NCI-H510A (cell line): ENCODE measurements around the gene COL12A1.

ENCODE experiments used
- DNase-seq: peaks from one replicate; lab custom pipeline; 2025; lab: John Stamatoyannopoulos, UW

The COL12A1 gene

DNA sequence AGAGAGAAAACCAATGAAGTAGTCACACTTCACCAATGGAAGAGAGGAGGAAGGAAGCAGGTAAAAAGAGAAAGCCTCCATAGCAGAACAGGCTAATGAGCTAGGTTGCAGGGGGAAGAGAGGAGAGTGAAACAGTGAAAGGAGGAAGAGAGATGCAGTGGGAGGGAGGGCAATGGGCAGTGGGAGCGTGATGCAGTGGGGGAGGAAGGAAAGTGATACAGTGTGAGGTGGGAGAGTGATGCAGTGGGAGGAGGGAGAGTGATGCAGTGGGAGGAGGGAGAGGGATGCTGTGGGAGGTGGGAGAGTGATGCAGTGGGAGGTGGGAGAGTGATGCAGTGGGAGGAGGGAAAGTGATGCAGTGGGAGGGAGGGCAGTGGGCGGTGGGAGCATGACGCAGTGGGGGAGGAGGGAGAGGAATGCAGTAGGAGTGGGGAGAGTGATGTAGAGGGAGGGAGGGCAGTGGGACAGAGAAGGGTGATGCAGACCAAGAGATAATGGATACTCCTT, 29.7 kb downstream of the COL12A1 start:
- no peak for DNase-seq

DNA sequence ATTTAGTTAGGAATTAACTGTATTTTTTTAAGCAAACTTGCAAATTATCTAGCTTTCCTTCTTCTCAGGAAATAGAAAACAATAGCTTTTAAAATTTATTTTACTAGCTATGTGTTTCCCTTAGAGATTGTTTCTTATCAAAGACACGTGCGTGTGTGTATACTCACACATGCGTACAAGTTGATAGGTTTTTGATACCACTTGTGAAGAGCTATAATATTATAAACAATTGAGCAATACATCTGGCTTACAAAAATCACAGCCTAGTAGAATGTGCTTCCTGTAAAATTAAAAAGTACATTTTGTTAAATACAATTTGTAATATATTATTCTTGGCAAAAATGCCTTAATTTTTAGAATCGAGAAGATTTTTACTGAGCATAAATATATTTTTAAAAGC, 33.9 kb downstream of the COL12A1 start:
- no peak for DNase-seq

DNA sequence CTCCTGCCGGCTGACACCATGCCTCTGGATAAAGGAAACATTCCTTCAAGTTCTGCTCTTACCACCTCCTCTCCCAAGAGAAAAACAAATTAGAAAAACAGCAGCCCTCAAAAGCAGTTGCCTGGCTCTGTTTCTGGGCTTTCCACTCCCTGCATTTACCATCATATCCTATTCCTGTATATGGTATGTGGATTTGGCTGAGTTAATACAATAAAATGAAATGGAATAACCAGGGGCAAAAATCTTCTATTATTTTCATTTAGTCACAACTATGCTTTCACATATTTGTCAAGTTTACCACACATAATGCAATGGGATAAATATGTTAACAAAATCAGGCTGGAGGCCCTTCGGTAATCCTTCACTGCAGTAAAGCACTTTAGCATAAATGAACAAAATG, 34.3 kb downstream of the COL12A1 start:
- no peak for DNase-seq

DNA sequence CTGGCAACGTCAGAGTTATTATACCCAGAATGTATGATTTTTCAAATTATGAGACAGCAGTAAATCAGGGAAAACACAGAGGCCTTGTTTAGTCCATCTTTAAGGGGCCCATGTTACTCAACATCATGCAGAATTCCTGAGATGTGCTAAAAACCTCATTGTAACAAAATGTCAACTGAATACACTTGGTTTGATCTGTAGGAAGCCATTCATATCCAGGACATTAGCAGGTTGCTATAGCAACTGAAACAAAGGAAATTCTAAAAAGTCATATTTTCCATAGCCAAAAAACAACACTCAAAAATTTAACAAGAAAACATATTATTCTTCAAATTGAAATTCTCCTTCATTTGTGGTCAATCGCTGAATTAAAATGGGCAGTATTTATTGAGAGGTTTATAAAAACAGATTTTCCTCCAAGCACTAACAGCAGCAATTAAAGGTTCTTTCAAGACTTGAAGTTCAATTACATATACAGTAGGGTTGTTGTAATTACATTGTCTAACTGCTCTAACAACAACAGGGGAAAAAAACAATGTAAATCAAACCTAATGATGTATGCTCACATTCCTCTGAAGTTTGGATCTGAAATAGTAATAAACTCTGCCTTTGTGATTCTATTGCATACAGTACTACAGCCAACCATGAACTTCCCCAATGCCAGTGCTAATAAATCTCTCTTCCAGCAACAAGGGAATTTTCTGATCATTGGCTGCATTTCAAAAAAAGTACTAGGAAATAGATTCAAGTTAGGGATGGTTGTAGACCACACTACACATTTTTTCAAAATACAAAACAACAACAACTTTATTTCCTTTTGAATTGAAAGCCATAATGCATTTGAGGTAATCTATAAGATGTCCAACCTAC, 34.9 kb downstream of the COL12A1 start:
- DNase-seq, result no peak

DNA sequence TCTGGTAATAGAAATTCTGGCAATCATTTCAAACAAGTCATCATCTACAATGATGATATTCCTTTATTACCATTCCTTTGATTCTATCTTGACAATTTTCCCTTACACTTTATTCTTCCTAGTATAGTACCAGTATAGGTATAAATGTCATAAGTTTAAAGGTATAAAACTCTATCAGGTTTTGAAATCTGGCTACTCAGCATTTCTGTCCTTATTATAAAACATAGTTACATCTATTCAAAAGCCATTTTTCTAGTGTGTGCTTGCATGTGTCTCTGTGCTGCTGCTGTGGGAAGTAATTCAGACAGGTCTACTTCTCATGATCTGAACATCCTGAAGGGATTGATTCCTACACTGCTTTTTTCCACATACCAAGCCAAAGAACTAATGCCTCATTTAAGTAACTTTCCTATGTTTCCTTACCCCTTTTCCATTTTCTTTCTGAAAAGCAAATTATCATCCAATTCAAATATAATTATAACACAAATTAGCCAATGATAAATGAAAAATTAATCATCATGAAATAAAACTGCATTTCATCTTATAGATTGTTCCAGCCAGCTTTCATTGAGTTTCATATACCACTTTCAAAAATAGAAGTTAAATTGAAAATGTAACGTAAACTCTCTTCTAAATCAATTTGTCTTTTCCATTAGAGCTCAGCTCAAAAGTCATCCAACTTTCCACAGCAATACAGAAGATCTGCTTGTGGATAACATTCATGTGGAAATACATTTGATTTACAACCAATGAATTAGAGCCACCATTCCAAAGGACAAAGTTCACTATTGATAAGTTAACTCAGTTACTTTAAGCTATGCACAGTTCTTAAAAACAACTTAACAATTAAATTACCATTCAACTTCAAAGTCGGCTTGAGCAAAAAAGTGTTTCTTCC, 35.9 kb downstream of the COL12A1 start:
- DNase-seq, result no peak

DNA sequence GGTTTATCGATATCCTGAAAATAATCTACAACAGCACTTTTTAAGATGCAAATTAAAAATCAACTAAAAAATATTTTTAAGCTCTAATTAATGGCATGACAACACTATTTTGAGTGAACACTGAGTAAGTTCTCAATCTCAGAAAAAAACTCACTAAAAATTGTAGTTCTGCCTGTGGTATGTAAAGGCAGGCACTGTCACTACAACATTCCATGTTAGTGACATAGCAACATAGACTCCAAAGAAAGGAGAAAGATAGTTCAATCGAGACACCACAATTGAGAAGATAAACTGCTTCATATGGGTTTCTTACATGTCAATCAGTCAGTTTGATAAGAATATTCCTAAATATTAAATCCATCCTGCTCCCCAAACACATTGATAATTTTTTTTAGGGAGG, 38.0 kb downstream of the COL12A1 start:
- DNase-seq, result no peak

DNA sequence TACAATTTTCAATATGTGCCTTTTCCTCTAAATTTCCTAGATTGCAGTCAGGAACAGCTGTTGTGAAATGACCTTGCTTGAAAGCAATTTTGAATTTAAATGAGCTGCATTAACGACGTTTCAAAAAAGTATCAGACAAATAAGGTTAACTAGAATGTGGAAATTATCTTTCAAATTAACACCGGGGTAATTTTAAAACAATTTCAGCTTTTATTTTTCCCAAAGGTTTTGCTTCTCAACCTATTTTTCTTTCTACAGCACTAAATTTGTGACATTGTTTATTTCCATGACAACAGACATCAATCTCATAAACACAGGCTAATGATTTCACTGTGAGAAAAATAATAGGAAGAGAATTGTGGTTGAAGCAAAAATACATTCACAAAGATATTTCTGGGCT, 38.5 kb downstream of the COL12A1 start:
- no peak for DNase-seq

DNA sequence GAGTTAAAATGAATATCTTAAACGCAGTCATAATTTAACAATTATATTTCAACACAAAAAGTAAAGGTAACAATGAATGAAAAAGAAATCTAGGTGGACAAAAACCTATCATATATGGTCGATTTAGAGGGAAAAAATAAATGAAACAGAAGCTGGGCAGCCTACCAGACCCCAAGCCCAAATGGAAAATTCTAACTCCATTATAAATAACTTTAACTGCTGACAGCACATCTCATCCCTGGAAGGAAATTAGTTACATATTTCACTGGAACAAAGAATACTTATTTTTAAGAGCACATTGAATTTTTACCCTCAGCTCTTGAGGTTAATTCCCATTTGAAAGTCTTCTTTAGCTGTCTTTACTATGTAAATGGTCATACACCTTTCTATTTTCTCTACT, 39.1 kb downstream of the COL12A1 start:
- DNase-seq, result no peak

DNA sequence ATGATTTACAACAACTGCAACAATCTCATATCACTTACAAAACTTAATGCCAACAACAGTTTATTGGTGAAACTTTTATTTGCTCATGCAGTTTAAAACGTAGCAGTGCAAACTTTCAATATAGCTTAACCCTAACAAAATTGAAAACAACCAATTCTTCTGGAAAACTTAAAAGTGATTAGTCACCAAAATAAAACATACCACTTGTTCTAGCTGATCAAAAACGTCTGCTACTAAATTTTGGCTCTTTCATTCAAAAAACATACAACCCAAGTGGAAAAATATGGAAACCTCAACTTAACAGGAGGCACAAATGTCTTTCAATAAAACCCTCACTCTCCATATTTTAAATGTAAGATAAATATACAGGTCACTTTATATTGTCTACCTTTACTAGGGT, 39.6 kb downstream of the COL12A1 start:
- no peak for DNase-seq

DNA sequence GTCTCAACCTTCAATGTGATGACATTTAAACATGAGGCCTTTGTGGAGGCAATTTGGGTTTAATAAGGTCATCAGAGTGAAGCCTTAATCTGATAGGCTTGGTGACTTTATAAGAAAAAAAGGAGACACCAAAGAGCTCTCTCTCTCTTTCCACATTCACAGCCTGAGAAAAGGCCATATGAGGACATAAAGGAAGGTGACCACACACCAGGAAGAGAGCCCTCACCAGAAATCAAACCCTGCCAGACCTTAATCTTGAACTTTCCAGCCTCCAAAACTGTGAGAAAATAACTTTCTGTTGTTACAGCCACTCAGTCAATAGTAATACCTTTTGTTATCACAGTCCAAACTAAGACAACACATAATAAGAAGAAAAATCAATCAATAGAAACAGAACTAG, 47.7 kb downstream of the COL12A1 start:
- no peak for DNase-seq

DNA sequence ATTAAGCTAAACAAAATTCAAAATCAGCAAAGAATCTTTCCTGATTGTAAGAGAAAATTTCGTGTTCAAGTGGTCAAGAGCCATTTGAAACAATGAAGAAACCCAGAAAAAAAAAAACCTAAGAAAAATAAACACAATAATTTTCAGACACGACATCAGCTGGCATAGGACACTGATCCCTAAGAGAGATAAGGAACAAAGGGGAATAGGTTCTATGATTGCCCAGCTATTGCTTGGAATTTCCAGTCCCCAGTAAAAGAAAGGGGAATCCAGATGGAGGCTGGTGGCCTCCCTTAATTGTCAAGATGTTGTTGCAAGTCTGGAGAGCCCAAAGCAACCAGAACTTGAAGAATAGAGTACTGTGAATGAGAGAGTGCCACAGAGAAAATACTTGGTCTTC, 48.5 kb downstream of the COL12A1 start:
- no peak for DNase-seq

DNA sequence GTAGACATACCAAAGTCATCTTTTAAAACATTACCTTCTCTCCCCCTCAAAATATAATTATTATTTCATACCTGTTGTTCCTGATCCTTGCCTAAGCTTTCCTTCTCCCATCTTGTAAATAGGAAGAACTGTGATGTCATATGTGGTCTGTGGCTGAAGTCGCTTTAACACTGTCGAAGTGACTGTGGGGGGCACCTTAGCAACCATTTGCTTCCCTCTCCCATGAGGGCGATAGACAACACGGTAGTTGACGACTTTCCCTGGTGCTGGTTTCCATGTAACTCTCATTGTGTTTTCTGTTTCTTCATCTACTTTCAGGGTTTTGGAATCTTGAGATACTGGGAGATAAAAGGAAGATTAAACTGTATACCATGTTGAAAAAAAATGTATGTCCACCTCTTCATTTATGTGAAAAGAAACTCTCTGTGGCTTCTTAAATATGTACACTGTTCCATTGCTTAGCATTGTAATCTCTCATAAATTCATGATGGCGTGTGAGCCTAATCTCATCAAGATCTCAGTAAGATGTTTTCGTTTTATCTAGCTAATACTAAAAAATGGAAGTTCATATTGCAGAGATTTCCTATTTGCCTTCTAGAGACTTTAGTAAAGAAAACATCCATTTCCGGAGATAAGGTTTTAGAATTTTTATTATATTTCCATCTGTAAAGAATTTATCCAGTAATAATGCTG, 49.5 kb downstream of the COL12A1 start:
- DNase-seq, result no peak

DNA sequence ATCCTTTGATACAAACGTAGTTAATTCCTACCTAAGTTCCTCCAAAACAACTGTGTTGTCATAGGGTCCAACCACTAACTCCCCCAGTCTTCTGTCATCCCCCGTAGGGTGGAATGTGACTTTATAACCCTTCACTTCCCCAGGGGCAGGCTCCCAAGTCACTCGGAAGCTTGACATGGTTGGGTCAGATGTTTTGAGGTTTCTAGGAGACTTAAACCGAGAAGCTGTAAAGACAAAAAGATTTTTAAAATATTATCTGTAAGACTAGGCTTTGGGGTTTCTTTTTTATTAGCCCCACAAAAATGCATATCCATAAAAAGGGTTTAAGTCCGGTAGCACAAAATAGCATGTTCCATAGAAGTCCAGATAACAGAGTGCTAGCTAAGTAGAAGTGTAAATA, 50.2 kb downstream of the COL12A1 start:
- no peak for DNase-seq

DNA sequence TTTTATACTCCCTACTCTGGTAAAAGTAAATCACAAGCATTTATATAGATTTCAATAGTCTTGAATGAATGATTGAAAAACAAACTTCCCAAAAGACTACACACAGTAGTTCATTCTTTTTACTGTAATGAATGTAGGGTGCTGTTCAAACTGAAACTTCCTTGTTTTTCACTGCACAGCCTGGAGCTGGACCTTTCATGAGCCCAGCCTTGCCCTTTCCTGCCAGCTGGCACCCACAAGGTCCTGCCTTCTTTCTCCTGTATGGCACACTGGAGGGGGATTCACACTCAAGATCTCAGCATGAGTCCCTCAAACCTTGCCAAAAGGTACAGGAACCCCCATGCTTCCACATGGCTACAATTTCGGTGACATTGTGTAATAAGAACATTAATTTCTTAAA, 50.9 kb downstream of the COL12A1 start:
- DNase-seq, result no peak

DNA sequence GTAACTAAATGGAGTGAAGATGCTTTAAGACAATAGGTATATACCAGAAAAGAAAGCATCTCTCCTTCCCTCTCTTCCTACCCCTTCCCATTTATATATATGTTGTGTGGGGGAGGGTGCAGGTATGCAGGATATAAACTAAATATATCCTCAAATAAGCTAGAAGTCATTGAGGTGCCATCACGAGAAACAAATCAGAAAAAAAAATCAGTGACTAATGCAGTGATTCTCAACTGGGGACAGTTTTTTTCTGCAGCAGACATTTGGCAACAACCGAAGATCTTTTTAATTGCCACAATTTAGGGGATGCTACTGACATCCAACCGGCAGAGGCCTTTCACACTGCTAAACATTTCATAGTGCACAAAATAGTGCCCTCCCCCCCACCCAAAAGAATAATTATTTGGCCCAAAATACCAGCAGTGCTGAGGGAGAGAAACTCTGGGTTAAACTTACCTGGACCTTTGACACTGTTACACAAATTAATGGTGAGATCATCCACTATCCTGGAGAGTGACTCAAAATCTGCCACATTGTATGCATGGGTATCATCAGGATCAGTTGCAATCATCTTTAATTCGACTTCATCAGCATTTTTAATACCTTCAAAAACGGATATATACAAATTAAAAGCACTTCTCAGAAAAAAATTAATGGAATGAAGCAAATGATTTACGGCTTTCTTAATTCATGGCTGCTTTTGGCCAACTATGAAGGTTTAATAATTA, 55.0 kb downstream of the COL12A1 start:
- DNase-seq, result no peak

DNA sequence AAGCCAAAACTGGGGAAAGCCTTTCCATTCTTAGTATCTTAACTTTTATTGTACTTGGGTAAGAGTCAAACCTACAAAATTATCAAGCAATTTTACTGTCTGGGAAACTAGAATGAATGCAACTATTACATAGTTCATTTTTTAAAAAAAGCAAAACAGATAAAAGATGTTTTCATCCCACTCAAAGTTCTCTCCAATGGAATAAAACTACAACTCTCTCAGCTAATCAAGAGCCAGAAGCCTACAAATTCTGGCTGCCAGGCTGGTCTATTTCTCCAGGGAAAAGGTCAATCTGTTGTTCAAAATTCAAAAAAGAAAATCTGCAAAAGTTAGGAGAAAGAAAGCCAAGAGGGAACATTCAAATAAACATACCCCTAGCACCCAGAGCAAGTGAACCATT, 56.2 kb downstream of the COL12A1 start:
- no peak for DNase-seq

DNA sequence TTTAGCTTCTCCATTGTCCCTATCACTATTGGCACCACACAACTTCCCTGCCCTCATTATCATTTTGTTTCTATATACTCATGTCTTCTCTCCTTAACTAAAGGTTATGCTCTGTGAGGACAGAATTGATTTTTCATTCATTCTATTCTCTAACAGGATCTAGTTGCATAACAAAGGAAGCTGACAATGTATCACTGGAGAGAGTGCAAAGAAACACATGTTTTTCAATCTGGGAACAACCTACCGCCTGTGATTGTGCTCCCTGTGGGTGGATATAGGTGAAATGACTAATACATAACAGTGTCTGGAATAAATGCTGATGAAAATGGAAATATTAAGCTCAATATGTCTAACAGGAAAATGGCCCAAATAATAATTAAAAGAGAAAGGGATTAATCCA, 56.6 kb downstream of the COL12A1 start:
- DNase-seq, result no peak

DNA sequence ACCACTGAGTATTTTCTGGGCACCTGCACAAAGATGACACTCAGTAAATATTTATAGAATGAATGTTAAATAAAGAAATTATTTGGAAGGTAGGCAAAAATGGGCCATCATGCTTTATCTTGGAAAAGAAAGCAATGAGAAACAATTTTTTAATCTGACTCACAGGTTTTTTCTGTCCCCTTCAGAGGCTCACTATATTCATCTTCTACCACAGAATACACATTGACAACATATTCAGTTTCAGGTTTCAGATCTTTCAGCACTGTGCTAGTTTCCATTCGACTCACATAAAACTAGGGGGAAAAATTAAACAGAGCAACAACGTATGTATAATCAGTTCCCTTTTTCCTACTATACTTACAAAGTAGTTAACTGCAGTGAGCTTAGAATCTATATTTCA, 58.3 kb downstream of the COL12A1 start:
- DNase-seq, result no peak

DNA sequence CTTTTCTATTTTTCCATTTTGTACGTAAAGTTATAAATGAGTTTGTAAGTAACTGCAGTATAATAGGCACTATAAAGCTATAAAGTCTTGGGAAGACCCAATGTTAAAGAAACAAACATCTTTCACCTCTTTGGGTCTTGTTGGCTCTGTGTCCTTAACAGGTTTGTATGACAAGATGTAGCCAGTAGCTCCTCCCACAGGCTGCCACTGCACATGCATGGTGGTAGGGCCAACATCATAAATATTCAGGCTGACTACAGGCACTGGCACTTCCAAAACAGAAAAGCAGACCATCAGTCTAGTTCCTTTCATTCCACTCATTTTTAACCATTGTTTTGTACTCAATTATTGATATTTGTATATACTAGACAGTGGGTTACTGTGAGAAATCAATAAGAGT, 59.9 kb downstream of the COL12A1 start:
- no peak for DNase-seq

DNA sequence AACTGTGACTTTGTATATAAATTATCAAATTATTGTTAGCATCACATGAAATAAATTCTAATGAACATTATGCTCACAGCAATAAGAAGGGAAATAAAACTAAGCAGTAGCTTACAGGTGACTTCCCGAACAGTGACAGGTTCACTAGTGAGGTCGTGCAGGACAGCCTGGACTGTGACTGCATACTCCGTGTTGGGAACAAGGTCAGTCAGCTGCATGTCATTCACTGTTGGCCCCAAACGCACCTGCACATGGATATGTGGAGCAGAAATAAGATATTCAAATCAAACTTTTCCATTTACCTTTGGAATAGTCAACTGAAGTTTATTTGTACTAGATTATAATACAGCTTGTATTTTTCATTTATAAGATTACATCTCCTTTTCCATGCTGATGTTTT, 60.6 kb downstream of the COL12A1 start:
- no peak for DNase-seq

DNA sequence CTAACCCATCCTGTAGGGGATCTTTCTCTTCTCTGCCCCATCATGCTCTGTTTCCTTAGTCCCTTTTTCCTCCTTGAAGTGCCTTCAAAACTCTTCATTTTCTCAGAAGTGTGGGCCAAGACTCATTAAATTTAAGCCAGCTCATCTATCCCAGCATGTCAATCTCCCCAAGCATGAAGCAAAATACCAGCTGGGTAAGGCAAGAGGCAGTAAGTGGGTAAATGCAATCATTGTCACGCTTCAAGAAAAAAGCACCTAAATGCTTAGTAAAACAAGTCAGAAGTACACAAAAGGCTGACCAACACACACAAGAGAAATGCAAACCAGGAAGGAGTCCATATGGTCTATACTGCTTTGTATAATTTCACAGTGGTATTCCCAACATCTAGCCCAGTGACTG, 61.5 kb downstream of the COL12A1 start:
- no peak for DNase-seq

DNA sequence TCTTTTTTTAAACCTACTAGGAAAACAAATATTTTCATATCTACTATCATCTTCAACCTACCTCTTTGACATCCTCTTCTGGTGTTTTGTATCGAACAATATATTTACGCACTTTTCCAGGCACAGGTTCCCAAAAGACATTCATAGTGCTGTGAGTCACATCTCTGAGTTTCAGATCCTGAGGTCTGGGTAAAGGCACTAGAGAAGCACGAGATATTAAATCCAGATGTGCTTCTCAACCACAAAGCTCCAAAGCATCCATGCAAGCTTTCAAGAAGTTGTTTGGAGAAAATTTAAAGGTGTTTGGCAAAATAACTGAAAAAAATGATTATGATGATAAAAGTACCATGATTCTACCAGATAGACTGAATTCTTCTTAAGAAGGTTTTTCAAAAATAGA, 62.7 kb downstream of the COL12A1 start:
- DNase-seq, result no peak
